ENCODE data around the gene ZBED4.

- no peak for TF ChIP-seq POLR2A (IDR thresholded peaks at IDR 0.05)
- no peak for TF ChIP-seq POLR2AphosphoS5 (IDR thresholded peaks at IDR 0.05)
- no peak for TF ChIP-seq CTCF (IDR thresholded peaks at IDR 0.05)
Measured at GRCh38 chr22:49815641-49816091, 38.0 kb upstream of the ZBED4 start.
